Right hindlimb (tissue), 1 donor: ENCODE results near the gene ANKHD1.
A peak's percentile ranks its signal among the peaks of the same experiment; 100 is the strongest.

Source experiments
- DNase-seq: peaks from one replicate; pipeline ENCODE4 v3.0.0-alpha.2; 2018

The ANKHD1 gene

GRCh38 chr5:140401362-140402257 is at the start of gene ANKHD1:
TSS of gene ANKHD1 (plus strand) at chr5:140401833. CDS start at chr5:140401968, 135 bp downstream.
- DNase-seq, result peak; percentile 100

GRCh38 chr5:140355546-140355945 is 46.1 kb upstream of the ANKHD1 start:
- no peak for DNase-seq

GRCh38 chr5:140356853-140357725 is 44.5 kb upstream of the ANKHD1 start:
- DNase-seq, result no peak

- peak; percentile 88 for DNase-seq
Measured at GRCh38 chr5:140357726-140358093, 43.9 kb upstream of the ANKHD1 start.

GRCh38 chr5:140358738-140359310 is 42.8 kb upstream of the ANKHD1 start:
- no peak for DNase-seq

GRCh38 chr5:140360101-140360500 is 41.5 kb upstream of the ANKHD1 start, which contains the start of gene SLC4A9:
TSS of gene SLC4A9 (plus strand) at chr5:140360194. CDS start at chr5:140360237, 43 bp downstream.
- DNase-seq, result no peak

GRCh38 chr5:140360681-140361479 is 40.8 kb upstream of the ANKHD1 start:
- DNase-seq, result no peak

GRCh38 chr5:140361901-140362300 is 39.7 kb upstream of the ANKHD1 start:
- no peak for DNase-seq

- DNase-seq, result no peak
Measured at GRCh38 chr5:140362311-140362710, 39.3 kb upstream of the ANKHD1 start.

GRCh38 chr5:140362875-140363630 is 38.6 kb upstream of the ANKHD1 start:
- DNase-seq, result peak; percentile 72

GRCh38 chr5:140363631-140364471 is 37.8 kb upstream of the ANKHD1 start:
- no peak for DNase-seq

- DNase-seq, result no peak
Measured at GRCh38 chr5:140364472-140364765, 37.2 kb upstream of the ANKHD1 start.

- no peak for DNase-seq
Measured at GRCh38 chr5:140365282-140365681, 36.4 kb upstream of the ANKHD1 start.

GRCh38 chr5:140365941-140366340 is 35.7 kb upstream of the ANKHD1 start:
- DNase-seq, result no peak

- no peak for DNase-seq
Measured at GRCh38 chr5:140366589-140367255, 34.9 kb upstream of the ANKHD1 start.

- DNase-seq, result no peak
Measured at GRCh38 chr5:140367256-140368013, 34.2 kb upstream of the ANKHD1 start.

GRCh38 chr5:140371356-140372151 is 30.1 kb upstream of the ANKHD1 start:
- DNase-seq, result no peak

- peak; percentile 88 for DNase-seq
Measured at GRCh38 chr5:140372971-140373487, 28.6 kb upstream of the ANKHD1 start.
